ENCODE data around the gene CST9L.

CST9L gene

GRCh38 chr20:23546435-23547144, 21.7 kb downstream of the CST9L start:
- no peak for DNase-seq (ENCODE audit: low read depth)

DNA sequence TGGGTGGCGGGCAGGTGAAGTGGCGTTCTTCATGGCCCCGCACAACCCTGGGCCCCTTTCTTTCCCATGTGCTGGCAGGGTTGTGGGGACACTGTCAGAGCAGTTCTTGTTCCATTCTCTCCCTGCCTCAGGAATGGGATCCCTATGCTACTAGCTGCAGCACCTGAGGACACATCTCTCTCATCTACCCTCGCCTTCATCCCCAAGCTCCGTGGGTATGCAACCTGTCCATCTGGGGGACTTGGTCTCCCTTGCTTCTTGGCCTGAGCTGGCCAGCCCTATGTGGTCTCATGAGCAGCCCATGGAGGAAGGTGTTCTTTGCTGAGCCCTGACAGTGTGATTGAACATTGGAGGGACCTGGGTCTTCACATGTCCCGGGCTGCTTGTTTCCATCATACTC, 24.2 kb downstream of the CST9L start:
- no peak for DNase-seq (ENCODE audit: low read depth)

- DNase-seq (ENCODE audit: low read depth): no peak
Observed at GRCh38 chr20:23542801-23543200, 25.5 kb downstream of the CST9L start.

GRCh38 chr20:23541776-23542175, 26.5 kb downstream of the CST9L start:
- DNase-seq (ENCODE audit: low read depth): no peak

DNA sequence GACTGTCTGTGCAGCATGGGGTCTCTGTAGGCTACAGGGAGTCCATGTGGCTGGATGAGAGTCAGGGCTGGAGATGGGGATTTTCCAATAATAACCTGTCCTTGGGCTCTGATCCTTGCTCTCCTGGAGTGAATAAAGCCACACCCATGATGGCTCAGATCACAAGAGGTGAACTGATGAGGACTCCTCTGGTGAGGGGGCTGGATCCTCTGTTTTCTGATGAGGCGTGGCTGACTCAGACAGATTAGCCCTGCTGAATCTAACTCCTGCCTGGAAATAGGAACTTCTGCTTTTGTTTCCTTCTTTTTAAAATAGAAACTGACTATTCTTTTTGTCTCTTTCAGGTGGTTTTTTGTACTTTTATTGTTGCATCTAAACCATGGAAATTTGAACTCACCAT, 27.0 kb downstream of the CST9L start:
- no peak for DNase-seq (ENCODE audit: low read depth)

- no peak for DNase-seq (ENCODE audit: low read depth)
Observed at GRCh38 chr20:23540624-23541023, 27.7 kb downstream of the CST9L start.

DNA sequence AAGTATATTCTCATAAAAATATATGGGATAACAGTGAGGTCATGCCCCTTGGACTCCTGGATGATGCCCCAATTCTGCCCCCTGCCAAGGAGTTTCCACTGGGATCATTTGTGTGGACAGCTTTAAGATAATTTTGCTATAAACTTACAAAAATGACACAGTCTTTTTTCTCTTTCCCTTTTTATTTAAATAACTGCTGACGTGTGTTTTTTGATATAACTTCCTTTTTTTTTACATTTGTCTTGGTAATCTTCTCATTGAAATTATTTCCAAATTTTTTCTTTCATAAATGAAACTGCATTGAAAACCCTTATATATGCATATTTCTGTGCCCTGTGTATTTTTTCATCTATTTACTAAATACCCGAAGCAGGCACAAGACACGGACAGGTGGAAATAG, 31.3 kb downstream of the CST9L start:
- no peak for DNase-seq (ENCODE audit: low read depth)

- no peak for DNase-seq (ENCODE audit: low read depth)
Observed at GRCh38 chr20:23536328-23536974, 31.8 kb downstream of the CST9L start.

- DNase-seq (ENCODE audit: low read depth): no peak
Observed at GRCh38 chr20:23534801-23535593, 33.3 kb downstream of the CST9L start.

DNA sequence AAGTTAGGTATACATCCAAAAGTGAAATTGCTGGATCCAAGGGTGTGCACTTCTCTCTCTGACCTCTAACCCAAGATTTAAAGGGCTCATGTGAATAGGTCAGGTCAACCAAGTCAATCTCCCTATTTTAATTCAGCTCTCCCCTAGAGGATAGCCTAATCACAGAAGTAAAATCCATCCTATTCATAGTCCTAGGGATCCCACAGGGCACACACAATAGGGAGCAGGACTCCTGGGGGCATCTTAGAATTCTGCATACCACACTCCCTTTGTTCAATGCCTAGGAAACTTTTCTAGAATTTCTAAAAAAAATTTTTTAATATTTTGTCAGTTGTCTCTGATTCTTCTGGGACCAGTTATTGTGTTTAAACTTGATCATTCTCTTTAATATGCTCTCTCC, 35.1 kb downstream of the CST9L start:
- no peak for DNase-seq (ENCODE audit: low read depth)

DNA sequence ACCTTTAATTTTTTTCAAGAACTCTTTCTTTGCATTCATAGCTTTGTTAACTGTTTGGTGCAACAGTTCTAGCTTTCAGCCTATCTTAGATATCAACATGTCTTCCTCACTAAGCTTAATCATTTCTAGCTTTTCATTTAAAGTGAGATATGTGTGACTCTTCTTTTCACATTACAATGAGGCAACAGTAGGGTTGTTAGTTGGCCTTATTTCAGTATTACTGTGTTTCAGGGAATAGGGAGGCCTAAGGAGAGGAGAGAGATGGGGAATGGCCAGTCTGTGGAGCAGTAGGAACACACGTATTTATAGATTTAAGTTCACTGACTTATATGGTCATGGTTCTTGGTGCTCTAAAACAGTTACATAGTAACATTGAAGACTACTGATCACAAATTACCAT, 35.8 kb downstream of the CST9L start:
- DNase-seq (ENCODE audit: low read depth): no peak

DNA sequence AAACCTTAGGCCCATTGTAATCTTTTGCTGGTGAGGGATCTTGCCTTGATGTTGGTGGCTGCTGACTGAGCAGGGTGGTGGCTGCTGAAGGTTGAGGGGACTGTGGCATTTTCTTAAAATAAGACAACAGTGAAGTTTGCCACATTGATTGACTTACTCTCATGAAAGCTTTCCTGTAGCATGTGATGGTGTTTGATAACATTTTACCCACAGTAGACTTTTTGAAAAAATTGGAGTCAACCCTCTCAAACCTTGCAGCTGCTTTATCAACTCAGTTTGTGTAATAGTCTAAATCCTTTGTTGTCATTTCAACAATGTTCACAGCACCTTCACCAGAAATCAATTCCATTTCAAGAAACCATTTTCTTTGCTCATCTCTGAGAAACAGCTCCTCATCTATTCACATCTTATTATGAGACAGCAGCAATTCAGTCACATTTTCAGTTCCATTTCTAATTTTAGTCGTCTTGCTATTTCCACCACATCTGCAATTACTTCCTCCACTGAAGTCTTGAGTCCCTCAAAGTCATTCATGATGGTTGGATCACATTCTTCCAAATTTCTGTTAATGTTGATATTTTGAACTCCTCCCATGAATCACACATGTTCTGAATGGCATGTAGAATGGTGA, 37.2 kb downstream of the CST9L start:
- no peak for DNase-seq (ENCODE audit: low read depth)

- no peak for DNase-seq (ENCODE audit: low read depth)
Observed at GRCh38 chr20:23528867-23529431, 39.3 kb downstream of the CST9L start.

DNA sequence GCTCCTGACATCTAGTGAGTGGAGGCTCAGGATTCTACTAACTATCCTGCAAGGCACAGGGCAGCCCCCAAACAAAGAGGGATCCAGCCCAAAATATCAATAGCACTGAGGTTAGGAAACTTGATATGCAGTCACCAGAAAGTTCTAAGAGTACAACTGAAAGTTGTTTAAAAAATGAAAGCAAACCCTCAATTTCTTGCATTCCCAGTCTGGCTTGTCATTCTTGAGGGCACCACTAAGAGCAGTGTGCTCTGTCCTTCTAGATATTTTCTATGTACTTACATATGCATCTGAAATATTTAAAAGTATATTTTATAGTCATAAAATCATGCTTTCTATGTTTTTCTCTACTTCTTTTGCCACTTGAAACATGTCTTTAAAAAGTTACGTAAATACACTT, 41.4 kb downstream of the CST9L start:
- no peak for DNase-seq (ENCODE audit: low read depth)

DNA sequence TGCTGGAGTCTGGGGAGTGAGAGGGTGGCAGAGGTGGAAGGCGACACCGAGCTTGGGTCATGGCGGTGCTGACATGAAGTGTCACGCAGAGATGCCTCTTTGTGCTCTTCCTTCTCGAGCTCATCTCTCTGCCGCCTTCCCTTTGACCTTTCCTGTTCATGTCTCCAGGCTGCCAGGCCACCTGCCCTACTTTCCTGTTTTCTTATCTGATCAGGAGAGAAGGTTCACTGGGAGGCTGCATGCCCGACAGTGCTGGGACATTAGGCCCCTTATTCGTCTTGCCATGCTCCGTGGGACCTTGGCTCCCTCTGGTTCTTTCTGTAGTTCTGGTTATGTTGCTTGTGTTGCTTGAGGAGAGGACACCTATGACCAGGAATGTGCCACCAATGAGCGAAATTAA, 44.1 kb downstream of the CST9L start:
- no peak for DNase-seq (ENCODE audit: low read depth)

GRCh38 chr20:23520185-23520584, 48.1 kb downstream of the CST9L start:
- DNase-seq (ENCODE audit: low read depth): no peak

DNA sequence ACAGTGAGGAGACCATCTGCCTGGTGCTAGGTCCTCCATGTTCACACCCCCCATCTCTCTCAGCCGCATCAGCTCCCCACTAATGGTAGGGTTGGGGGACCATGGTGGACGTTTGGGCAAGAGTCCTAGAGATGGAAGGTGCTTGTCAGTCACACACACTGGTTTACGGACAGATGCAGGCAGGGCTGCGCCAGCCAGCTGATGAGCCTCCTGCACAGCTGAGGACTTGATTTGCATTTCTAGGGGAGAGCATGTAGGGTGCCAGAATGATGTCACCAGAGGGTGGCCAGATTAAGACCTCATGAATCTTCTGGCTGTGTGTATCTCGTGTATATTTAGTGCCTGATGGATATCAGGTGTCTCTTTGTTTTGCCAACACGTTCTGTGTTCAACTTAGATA, 48.7 kb downstream of the CST9L start:
- DNase-seq (ENCODE audit: low read depth): no peak

DNA sequence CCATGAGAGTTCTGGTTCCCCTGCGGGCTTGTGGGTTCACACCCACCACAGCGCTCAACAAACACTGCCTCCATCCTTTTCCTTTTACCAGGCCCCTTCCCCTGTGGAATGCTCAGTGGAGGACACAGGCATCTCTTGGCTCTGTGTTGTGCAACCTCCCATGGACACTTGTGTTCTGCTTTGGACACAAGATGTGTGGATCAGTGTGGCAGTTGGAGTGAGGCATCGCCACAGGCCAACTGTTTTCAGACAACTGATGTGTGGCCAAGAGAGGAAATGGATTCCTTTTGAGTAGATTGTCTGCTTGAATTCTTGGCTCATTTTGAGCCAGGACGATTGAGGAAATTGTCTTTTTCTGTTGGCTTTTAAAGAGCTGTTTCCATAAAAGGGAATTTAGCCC, 50.6 kb downstream of the CST9L start:
- no peak for DNase-seq (ENCODE audit: low read depth)

DNA sequence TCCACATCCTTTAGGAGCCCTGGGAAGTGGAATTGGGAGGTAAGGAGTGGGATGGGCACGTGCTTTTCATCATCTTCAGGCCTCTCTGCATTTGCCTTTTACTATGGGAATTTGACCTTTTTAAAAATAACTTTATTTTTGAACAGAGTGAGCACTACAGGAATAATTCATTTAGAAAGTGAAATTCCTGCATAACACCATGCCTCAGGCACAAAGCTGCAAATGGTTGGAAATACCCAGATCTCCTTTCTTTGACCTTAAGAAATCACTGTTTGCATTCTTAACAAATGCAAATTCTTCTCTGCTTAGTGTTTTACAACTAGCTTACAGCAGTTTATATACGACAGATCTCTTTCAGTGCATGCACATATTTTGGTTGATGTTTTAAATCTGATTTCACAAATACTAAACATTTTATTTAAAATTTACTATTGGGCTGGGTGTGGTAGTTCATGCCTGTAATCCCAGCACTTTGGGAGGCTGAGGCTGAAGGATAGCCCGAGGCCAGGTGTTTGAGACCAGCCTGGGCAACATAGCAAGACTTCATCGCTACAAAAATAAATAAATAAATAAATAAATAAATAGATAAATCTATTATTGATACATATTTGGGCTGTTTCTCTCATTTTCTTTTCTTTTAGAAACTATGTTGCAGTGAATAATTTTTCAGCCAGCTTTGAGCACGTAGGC, 52.9 kb downstream of the CST9L start:
- no peak for DNase-seq (ENCODE audit: low read depth)

DNA sequence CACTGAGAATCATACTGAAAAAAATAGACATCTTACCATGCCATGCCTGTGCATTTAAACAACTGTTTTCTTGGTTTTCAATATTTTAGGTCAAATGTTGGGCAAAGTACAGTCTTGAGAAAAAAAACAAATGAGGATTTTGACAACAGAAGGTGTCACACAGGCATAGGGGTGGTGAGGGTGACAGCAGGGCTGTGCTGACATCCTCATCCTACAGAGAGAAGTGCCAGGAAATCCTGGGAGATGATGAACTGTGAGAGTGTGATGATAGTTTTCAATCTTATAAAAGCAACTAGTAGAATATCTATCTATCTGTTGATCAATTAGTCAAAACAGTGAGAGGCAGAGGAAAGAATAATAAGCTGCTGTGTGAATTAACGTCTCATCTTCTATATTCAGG, 53.4 kb downstream of the CST9L start:
- no peak for DNase-seq (ENCODE audit: low read depth)

Measured in CMK (cell line).